HS-27A (cell line): ENCODE results near the gene AGT.
"Not testable (repeated sequence)": the region's sequence is repeated elsewhere in the genome, so short reads cannot be mapped to it uniquely, and the experiment has no call there.

ENCODE experiments used
- DNase-seq: peaks from one replicate; pipeline ENCODE4 v3.0.0-alpha.2; 2012; ENCODE audit warnings: low read depth, missing footprints

The AGT gene

DNA sequence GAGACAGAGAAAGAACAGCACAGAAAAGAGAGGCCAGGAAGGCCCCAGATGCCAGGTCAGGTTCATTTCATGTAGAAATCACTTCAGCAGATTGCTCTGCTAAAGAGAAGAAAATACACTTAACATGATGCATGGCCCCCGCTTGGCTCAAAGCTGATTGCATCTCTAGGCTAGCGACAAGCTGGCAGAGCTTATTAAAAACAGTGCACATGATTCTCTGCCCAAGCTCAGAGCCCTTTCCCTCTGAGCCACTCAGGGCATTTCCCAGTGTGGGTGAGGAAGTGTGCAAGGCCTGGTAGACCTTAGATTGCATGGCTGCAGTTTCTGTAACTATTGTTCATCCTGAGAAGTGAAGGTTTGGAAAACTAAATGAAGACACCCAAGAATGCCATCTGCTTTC lies 30.0 kb upstream of the AGT start:
- no peak for DNase-seq

GRCh38 chr1:230739564-230740290 lies 25.8 kb upstream of the AGT start:
- no peak for DNase-seq

- DNase-seq: no peak
Measured at GRCh38 chr1:230737622-230738262, 23.8 kb upstream of the AGT start.

GRCh38 chr1:230735447-230735846 lies 21.5 kb upstream of the AGT start:
- DNase-seq: no peak

- no peak for DNase-seq
Measured at GRCh38 chr1:230730977-230731376, 17.1 kb upstream of the AGT start.

GRCh38 chr1:230728710-230729392 lies 14.9 kb upstream of the AGT start:
- DNase-seq: no peak

DNA sequence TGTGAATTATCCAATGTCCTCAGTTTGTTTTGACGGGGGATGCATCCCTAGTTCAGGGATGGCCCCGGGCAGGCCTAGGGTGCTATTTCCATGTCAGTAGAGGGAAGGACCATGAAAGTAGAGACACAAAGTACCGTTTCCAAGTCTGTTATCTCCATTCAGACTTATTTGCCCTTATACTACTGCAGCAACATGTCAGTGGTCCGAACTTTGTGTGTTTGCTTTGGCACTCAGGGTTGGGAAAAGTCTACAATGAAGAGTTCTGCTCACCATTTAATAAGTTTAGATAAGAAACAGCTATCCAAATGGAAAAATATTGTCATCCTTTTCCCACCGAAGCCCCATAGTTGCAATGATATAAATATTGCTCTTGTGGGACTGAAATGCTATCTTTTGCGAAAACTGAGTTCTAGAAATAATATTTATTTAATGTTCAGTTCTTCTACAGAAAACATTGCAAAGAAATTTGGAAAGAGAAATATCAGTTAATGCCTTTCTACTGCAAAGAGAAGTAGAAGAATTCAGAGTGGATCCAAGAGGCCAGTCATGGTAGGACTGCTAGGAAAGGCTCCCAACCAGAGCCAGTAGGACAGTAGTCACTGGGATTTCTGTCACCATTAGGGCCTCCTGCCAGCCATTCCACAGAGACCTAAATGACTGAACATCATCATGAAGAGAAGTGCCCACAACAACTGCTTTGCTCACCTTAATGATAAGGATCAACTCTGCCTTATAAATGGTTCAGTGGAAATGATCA lies 11.5 kb upstream of the AGT start:
- no peak for DNase-seq

GRCh38 chr1:230721849-230722522 lies 8.1 kb upstream of the AGT start:
- not testable (repeated sequence) for DNase-seq

GRCh38 chr1:230717251-230717650 lies 3.3 kb upstream of the AGT start:
- DNase-seq: no peak

GRCh38 chr1:230716453-230716852 lies 2.5 kb upstream of the AGT start:
- not testable (repeated sequence) for DNase-seq

GRCh38 chr1:230715510-230715909 lies 1.6 kb upstream of the AGT start:
- no peak for DNase-seq

DNA sequence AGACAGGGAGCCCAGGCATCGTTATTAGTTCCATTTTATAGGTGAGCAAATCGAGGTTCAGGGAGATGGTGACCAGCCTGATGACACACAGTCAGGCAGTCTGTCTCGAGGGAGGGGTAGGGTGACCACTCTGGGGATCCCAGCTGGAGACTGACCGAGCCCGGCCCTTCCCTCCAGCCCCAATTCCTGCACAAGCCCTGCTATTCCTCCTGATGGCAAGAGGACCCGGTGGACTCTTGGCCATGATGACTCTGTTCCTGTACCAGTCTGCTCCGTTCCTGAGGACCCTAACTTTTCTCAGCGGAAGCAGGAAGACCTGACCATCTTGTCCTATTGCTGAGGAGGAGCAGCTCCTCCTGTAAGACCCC lies 391 bp downstream of the AGT start:
- no peak for DNase-seq

GRCh38 chr1:230713138-230713537 lies 784 bp downstream of the AGT start:
- DNase-seq: no peak

DNA sequence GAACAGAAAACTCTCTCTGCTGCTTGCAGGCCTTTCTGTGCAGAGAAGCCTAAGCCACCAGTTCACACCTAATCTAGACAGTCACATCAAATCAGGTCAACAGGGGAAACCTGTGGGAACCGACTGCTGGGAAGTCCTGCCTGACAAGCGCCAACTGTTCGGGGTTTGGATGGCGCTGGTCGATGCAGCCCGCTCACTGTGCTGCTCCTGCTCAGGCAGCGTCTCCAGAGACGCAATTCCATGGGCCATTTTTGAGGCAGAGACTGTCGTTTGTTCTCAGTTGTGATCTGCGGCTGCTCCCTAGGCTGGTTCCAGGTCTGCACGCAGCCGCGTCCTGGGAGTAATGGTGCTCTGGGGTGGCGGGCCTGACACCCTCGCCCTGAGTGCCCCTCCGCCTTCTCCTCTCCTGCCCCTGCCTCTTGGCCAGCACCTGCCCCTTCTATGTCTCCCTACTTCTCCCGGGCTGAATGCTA lies 1.4 kb downstream of the AGT start:
- DNase-seq: no peak

- no peak for DNase-seq
Measured at GRCh38 chr1:230711245-230711644, 2.7 kb downstream of the AGT start.

DNA sequence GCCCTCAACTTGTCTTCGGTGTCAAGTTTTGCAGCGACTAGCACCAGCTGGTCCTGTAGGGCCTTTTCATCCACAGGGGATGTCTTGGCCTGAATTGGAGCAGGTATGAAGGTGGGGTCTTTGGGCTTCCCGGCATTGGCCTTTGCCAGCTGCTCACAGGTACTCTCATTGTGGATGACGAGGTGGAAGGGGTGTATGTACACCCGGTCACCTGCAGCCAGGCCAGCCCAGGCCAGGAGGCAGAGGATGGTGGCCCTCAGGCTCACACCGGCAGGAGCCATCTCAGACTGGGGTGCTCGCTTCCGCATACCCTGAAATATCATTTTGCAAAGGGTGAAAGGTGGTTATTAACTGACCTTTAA lies 3.4 kb downstream of the AGT start:
- no peak for DNase-seq

GRCh38 chr1:230709619-230710542 lies 4.0 kb downstream of the AGT start:
- DNase-seq: no peak

GRCh38 chr1:230708631-230709580 lies 5.0 kb downstream of the AGT start:
- DNase-seq: no peak

DNA sequence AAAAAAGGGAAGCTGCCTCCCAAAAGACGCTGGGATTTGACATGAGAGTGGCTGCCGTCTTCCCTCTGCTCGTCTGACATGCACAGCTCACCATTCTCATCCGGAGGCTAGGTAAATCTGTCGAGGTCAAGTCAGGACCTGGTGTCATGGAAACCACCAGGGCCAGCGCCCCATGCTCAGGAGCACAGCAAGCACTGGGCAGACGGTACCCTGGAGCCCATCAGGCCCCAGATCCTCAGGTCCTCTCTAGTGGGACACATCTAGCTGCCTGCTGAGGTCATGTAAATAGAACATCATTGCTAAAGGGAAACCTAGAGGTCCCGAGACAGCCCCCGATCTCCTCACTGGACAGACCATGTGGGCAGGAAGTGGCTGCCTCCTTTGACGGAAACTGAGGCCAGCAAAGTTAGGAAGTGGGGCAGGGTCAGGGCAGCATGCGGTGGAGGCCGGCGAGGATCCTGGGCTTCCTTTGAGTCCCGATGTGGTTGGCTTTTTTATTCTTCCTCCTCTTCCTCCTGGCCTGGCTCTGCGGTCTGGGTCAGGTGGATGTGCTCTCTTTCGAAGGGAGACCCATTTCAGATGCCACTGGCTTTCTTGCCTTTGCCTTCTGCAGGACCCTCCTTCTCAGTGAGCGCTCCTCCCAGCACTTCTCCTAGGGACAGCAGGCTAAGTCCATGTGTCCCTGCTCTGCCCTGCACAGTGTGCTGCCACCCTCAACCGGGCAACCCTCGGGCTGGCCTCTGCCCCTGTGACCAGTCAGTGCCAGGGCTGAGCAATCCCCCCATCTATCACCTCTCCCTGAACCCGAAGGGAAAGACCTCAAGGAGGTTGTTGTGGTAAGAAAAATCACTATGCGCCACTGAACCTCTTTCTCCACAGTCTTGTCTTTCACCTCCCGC lies 5.9 kb downstream of the AGT start:
- DNase-seq: no peak
